B cell (primary cell): Measurements from ENCODE around the gene ADGRD1. TPM values are rescaled to one million over a fixed set of nuclear protein-coding genes. Genes with fewer than 3 reads are reported as not detected.
A peak's percentile ranks its signal among the peaks of the same experiment; 100 is the strongest.

Experiments used
- ATAC-seq: fragments of 200-7000 bp; cut with Tn5 transposase; one replicate; pipeline ENCODE4 v1.10.0; 2021; ENCODE audit warnings: low read depth, mild to moderate bottlenecking, moderate number of reproducible peaks, moderate library complexity
- CTCF ChIA-PET: fragments of 350-600 bp; sonication (Branson Sonifier 250); formaldehyde crosslinking; loops from one replicate; lab custom pipeline; 2021; ENCODE audit warnings: antibody characterized with exemption, inconsistent platforms; lab: Charles Lee
- POLR2A ChIA-PET: fragments of 350-600 bp; sonication (Branson Sonifier 250); formaldehyde crosslinking; loops from one replicate; lab custom pipeline; 2021; ENCODE audit warnings: antibody characterized with exemption; lab: Charles Lee
- DNase-seq: peaks from one replicate; pipeline ENCODE4 v3.0.0; 2013
- H2AFZ ChIP-seq: 2 replicates; pipeline ENCODE4 v1.6.1; 2012; ENCODE audit warnings: mild to moderate bottlenecking, low read depth, low read length; ENCODE audit not compliant: insufficient read depth, poor library complexity, severe bottlenecking
- H3K27ac ChIP-seq, 2 donors: 1 replicate in 1 of 2; 2 replicates in 1 of 2; pipeline ENCODE4 v1.5.1; 2012 to 2013; ENCODE audit warnings: low read length in 2 of 2, mild to moderate bottlenecking in 2 of 2, moderate library complexity in 1 of 2
- H3K27me3 ChIP-seq, 4 experiments: fragments of 200-600 bp in 1 of 4; sonication (generic) in 1 of 4; replicated peaks in 1 of 4; 1 replicate in 2 of 4; 2 replicates in 2 of 4; pipeline versions ENCODE4 v1.6.1 to v1.7.0; 2013 to 2016; ENCODE audit warnings: low read length in 3 of 4, mild to moderate bottlenecking in 2 of 4, mixed read lengths in 1 of 4, moderate library complexity in 1 of 4; ENCODE audit not compliant: insufficient read depth in 4 of 4, control insufficient read depth in 3 of 4; ENCODE audit errors: control extremely low read depth in 1 of 4
- H3K36me3 ChIP-seq, 2 experiments: replicated peaks in 1 of 2; 1 replicate in 1 of 2; 2 replicates in 1 of 2; pipeline versions ENCODE4 v1.6.1 to v1.7.1; 2013; ENCODE audit warnings: low read length in 1 of 2; ENCODE audit not compliant: insufficient read depth in 2 of 2, control insufficient read depth in 1 of 2; ENCODE audit errors: control extremely low read depth in 1 of 2, extremely low read depth in 1 of 2
- H3K4me1 ChIP-seq, 2 donors: fragments of 200-600 bp in 1 of 2; sonication (generic) in 1 of 2; 1 replicate in 1 of 2; 2 replicates in 1 of 2; pipeline versions ENCODE4 v1.5.1 to v1.6.1; 2013 to 2017; ENCODE audit warnings: low read length in 2 of 2; ENCODE audit not compliant: control insufficient read depth in 2 of 2, insufficient read depth in 2 of 2
- H3K4me2 ChIP-seq: replicated peaks from 2 replicates; pipeline ENCODE3; 2012; ENCODE audit warnings: mild to moderate bottlenecking, low read depth, low read length; ENCODE audit not compliant: poor library complexity, severe bottlenecking
- H3K4me3 ChIP-seq, 5 experiments: fragments of 200-600 bp in 1 of 5; sonication (generic) in 1 of 5; 1 replicate in 3 of 5; 2 replicates in 2 of 5; pipeline versions ENCODE4 v1.5.1 to v1.7.0; 2011 to 2016; ENCODE audit warnings: low read length in 4 of 5, mild to moderate bottlenecking in 4 of 5, low read depth in 2 of 5, control low read depth in 1 of 5, moderate library complexity in 1 of 5; ENCODE audit not compliant: insufficient read depth in 1 of 5; ENCODE audit errors: control extremely low read depth in 1 of 5, extremely low read depth in 1 of 5
- H3K79me2 ChIP-seq: fragments of 200-600 bp; sonication (generic); one replicate; pipeline ENCODE4 v1.6.0; 2016; ENCODE audit warnings: low read length; ENCODE audit not compliant: control insufficient read depth, insufficient read depth
- H3K9ac ChIP-seq: fragments of 200-600 bp; sonication (generic); 2 replicates; pipeline ENCODE4 v1.6.1; 2017; ENCODE audit warnings: mild to moderate bottlenecking, low read length, moderate library complexity
- H3K9me3 ChIP-seq, 3 donors: one replicate each; pipeline versions ENCODE4 v1.6.1 to v1.7.1; 2013; ENCODE audit warnings: low read length in 2 of 3; ENCODE audit not compliant: control insufficient read depth in 2 of 3, insufficient read depth in 1 of 3; ENCODE audit errors: control extremely low read depth in 1 of 3
- H4K20me1 ChIP-seq: 2 replicates; pipeline ENCODE4 v1.6.0; 2012; ENCODE audit warnings: mild to moderate bottlenecking, low read length; ENCODE audit not compliant: insufficient read depth, control insufficient read depth, poor library complexity, severe bottlenecking
- H3K27ac Mint-ChIP-seq: one replicate; pipeline ENCODE4 v1.8.0; 2021; ENCODE audit warnings: mixed read lengths
- H3K27me3 Mint-ChIP-seq: one replicate; pipeline ENCODE4 v1.8.0; 2021; ENCODE audit warnings: mixed read lengths
- H3K4me1 Mint-ChIP-seq: one replicate; pipeline ENCODE4 v1.8.0; 2021; ENCODE audit warnings: mixed read lengths
- H3K4me3 Mint-ChIP-seq: one replicate; pipeline ENCODE4 v1.8.0; 2021; ENCODE audit warnings: mixed read lengths
- H3K9me3 Mint-ChIP-seq: one replicate; pipeline ENCODE4 v1.8.0; 2022; ENCODE audit warnings: mixed read lengths; ENCODE audit not compliant: insufficient read depth
- CTCF ChIP-seq: fragments of 200-600 bp; IDR thresholded peaks from one replicate; pipeline ENCODE4 v1.8.0; 2022; ENCODE audit warnings: antibody characterized with exemption, mild to moderate bottlenecking
- EZH2 ChIP-seq: IDR thresholded peaks from 2 replicates; pipeline ENCODE4 v1.6.1; 2012; ENCODE audit warnings: borderline replicate concordance, low read depth, mild to moderate bottlenecking, moderate library complexity, low read length; ENCODE audit not compliant: insufficient read depth, poor library complexity, severe bottlenecking
- WGBS: methylation state at CpG from one replicate; pipeline ENCODE4 v1.1.5; 2013; ENCODE audit warnings: missing lambda C conversion rate; ENCODE audit not compliant: insufficient coverage; 5-methylcytosine and 5-hydroxymethylcytosine counted together
- intact Hi-C: fragments of 100-400 bp; cut with micrococcal nuclease; formaldehyde crosslinking; loops from one replicate; pipeline ENCODE4 v1.10.0; 2022
- polyA plus RNA-seq: library from polyadenylated mRNA; depleted of rRNA; stranded (reverse); fragments of >200 nt; gene quantifications from 2 replicates; pipeline ENCODE4 v1.2.3, GENCODE V29; 2012
- total RNA-seq, 2 donors: library from RNA; stranded (reverse); fragments of 120-200 nt in 1 of 2; gene quantifications; 1 replicate in 1 of 2; 2 replicates in 1 of 2; pipeline versions ENCODE4 v1.2.3 to v1.2.4, GENCODE V29; 2013 to 2022

Gene ADGRD1
- total and polyA plus RNA-seq, 2 donors (not counting 1 experiment from before 2014, with no cell fraction given) = 1.1 to 2.2 TPM

- Histone ChIP-seq H3K4me1 (peaks cover 11 to 17% of the 10 kb centered on the region in 2 donors), H3K9ac (no peak overlapping the region), H3K36me3 (no peaks in the 10 kb centered on the region), H2AFZ (no peak overlapping the region), H3K9me3 (peaks cover 0 to 6% (median 0%) of the 10 kb centered on the region in 3 donors), H3K27ac (no peak overlapping the region), H4K20me1 (no peaks in the 10 kb centered on the region), H3K4me3 (no peak overlapping the region), H3K4me2 (no peak overlapping the region), H3K79me2 (no peaks in the 10 kb centered on the region), H3K27me3 (peaks cover 0 to 8% (median 0%) of the 10 kb centered on the region in 4 experiments)
- Mint-ChIP-seq H3K27me3 (no peaks in the 10 kb centered on the region), H3K27ac (no peak overlapping the region), H3K4me1 (peaks cover 16% of the 10 kb centered on the region), H3K9me3 (no peaks in the 10 kb centered on the region), H3K4me3 (no peak overlapping the region)
- CTCF ChIA-PET = no interaction called here
- POLR2A ChIA-PET = no interaction called here
- intact Hi-C loops = no loop called here
- 75% methylated on average over 18 of the region's 18 CpGs for WGBS
- DNase-seq = no peak
- TF ChIP-seq EZH2 (no peak), CTCF (no peak)
- no peak for ATAC-seq
These were observed 138.4 kb downstream of the ADGRD1 start for GRCh38 chr12:131091976-131092691.

- Mint-ChIP-seq H3K4me3 (no peak overlapping the region), H3K4me1 (peaks cover 16% of the 10 kb centered on the region), H3K27me3 (no peaks in the 10 kb centered on the region), H3K27ac (no peak overlapping the region), H3K9me3 (no peaks in the 10 kb centered on the region)
- H3K27me3 ChIP-seq = peaks cover 0 to 8% (median 0%) of the 10 kb centered on the region in 4 experiments
- POLR2A ChIA-PET = no interaction called here
- CTCF ChIA-PET = interaction anchor here (0.6 kb wide), 1 partner anchor 1018 kb away, joined by 4 read pairs; no protein-coding TSS in a partner anchor
- H3K79me2 ChIP-seq = no peaks in the 10 kb centered on the region
- H3K4me3 ChIP-seq = no peak overlapping the region
- no peak overlapping the region for H3K27ac ChIP-seq
- H3K36me3 ChIP-seq = no peaks in the 10 kb centered on the region
- H4K20me1 ChIP-seq = no peaks in the 10 kb centered on the region
- under 1% methylated on average over 12 of the region's 21 CpGs for WGBS
- ATAC-seq (peak; percentile 24), DNase-seq (peak; percentile 33)
- H2AFZ ChIP-seq = peak overlapping the region; percentile 54
- peaks cover 11 to 17% of the 10 kb centered on the region in 2 donors for H3K4me1 ChIP-seq
- intact Hi-C loops = no loop called here
- peaks cover 0 to 6% (median 0%) of the 10 kb centered on the region in 3 donors for H3K9me3 ChIP-seq
- H3K9ac ChIP-seq = peak overlapping the region; percentile 23
- H3K4me2 ChIP-seq = peak overlapping the region; percentile 52
- TF ChIP-seq CTCF = no peak
- TF ChIP-seq EZH2 = no peak
These were observed 139.3 kb downstream of the ADGRD1 start for GRCh38 chr12:131092901-131093603.
